HG03039 (cell line): ENCODE results near the gene STC2.

Source experiments
- ATAC-seq: cut with Tn5 transposase; IDR thresholded peaks from one replicate; pipeline ENCODE4 v1.9.1; 2021; ENCODE audit warnings: mild to moderate bottlenecking, moderate library complexity; ENCODE audit not compliant: unreplicated experiment

STC2 gene

GRCh38 chr5:173268750-173269432 is 59.3 kb downstream of the STC2 start:
- ATAC-seq: no peak

GRCh38 chr5:173265433-173265832 is 62.8 kb downstream of the STC2 start:
- no peak for ATAC-seq
